ENCODE data around the gene CABLES2.

The CABLES2 gene

DNA sequence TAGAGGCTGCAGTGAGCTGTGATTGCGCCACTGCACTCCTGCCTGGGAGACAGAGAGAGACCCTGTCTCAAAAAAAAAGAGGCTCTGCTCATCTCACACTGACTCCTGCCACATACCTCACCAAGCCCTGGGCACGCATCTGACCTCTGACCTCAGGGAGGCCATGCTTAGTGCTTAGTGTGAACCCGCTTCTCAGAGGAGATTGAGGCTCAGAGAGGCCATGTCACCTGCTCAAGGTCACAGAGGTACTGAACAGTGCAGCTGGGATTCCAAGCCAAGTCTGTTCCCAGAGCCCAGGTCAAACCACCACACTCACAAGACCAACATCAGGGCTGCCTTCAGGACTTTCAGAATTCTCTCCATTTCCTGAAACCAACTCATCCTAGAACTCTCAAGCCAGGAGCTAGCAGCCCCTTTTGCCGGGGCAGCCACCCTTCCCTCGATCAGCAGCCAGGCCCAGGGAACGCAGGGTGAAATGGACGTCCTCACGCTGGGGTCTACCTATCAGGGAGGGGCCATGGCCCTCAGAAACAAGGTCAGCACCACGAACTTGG is 2.9 kb downstream of the CABLES2 start:
- DNase-seq = no peak

DNA sequence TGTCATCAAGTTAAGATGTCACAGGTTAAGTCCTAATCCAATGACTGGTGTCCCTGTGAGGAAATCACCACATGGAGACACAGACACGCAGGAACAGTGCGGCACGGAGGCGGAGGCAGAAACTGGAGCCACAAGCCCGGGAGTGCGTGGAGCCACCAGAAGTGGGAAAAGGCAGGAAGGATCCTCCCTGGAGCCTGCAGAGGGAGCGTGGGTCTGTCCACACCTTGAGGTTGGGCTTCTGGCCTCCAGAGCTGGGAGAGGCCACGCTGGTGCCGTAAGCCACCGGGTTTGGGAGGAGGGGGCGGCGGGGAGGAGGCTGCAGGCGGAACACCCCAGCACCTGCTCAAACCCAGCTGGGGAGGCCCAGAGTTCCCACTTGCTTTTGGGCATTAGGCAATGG is 3.8 kb downstream of the CABLES2 start:
- no peak for DNase-seq

DNA sequence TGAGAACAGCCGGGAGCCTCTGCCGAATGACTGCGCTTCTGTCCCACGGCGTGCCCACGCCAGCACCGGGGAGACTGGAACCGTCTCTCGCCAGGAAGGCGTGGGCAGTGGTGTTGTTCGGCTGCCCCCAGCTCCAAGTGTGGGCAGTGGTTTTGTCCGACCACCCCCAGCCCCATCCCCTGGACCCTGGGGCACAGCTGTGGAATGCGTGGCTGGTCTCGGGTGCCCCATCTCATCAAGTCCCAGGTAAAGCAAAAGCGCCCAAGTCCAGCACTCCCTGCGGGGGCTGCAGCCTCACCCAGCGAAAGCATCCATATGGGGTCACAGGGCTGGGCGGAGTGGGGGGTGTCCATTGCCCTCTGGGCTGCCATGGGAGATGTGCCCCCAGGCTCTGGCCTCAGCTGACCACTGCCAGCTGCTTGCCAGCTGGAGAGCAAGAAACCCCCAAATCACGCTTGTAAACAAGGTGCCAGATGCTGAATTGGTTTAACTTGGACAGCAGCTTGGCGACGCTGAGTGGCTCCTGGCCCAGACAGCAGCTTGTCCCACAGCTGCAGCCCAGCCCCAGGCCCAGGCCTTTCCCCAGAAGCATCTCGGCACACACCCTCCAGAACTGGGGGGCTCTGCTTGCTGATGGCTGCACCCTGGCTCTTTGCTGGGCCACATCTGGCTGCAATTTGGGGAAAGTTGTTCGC is 4.5 kb downstream of the CABLES2 start:
- no peak for DNase-seq

DNA sequence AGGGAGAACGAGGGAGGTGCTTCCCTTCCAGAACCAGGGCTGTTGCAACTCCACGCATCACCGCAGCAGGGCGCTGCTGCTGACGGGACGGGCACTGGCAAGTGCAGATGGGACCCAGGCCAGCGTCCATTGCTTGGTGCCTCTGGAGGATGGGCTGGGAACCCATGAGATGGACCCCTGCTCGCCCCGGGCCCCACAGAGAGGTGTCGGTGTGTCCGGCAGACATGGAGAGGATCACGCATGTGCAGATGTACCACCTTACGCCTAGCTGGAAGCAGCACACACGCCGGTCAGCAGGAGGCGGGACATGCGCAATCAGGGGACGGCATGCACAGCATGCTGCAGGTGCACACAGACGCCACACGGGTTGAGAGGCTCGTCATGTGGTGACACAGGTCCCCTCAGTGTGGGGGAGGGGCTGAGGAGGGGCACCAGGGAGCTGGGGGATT is 5.7 kb downstream of the CABLES2 start:
- DNase-seq = no peak

DNA sequence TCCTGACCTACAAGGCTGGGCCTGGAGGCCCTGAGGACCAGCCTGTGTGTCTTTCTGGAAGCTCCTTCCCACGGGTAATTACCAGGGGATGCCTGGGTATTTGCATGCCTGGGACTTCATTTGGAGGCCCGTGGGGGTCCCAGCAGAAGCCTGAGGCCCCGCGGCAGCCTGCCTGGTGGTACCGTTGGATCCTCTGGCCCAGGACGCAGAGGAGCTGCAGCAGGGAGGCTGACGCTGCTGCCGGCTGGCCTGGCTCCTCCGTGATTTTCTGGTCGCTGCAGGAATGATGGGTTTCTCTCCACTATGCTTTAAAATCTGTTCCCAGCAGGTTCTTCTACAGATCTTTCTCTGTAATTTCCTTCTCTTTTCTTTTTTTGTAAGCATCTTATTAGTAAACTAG is 6.5 kb downstream of the CABLES2 start:
- no peak for DNase-seq

DNA sequence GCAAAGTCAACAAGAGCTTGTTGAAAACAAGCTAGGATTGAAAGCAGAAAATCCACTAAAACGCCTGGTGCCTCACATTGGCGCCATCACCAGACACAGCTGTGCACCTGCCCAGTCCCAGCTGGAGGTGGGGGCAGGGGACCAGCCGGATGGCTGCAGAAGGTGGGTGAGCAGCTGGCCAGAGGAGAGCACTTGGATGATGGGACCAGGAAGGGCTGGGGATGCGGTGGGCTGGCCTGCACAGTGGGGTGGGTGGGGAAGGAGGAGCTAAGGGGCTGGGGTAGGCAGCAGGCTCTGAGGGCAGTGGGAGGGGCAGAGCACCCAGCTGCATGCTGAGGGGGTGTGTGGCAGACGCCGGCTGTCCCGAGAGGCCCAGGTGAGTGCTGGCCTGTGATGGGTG is 7.1 kb downstream of the CABLES2 start:
- DNase-seq = no peak

DNA sequence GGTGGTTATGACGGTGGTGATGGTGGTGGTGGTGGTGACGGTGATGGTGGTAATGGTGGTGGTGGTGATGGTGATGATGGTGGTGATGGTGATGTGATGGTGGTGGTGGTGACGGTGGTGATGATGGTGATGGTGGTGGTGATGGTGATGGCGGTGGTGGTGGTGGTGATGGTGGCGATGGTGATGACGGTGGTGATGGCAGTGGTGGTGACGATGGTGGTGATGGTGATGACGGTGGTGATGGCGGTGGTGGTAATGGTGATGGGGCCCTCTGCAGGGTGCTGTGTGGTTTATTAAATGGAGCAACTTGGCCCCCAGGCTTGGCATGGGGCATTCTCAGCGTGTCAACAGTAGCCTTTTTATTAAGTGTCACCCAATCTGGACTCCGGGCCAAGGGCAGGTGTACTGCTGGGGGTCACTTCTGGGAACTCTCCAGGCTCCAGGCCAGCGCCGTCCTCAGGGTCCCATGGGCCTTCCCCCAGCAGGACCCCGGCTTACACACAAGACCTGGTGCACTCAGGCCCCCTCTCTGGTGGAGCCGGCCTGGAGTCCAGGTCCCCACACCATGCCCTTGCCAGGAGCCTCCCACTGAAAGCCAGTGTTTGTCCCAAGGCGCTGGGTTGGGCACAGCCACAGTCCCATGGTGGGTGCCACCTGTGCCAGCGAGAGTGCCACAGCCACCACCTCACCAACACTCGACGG is 8.8 kb downstream of the CABLES2 start:
- DNase-seq = no peak

DNA sequence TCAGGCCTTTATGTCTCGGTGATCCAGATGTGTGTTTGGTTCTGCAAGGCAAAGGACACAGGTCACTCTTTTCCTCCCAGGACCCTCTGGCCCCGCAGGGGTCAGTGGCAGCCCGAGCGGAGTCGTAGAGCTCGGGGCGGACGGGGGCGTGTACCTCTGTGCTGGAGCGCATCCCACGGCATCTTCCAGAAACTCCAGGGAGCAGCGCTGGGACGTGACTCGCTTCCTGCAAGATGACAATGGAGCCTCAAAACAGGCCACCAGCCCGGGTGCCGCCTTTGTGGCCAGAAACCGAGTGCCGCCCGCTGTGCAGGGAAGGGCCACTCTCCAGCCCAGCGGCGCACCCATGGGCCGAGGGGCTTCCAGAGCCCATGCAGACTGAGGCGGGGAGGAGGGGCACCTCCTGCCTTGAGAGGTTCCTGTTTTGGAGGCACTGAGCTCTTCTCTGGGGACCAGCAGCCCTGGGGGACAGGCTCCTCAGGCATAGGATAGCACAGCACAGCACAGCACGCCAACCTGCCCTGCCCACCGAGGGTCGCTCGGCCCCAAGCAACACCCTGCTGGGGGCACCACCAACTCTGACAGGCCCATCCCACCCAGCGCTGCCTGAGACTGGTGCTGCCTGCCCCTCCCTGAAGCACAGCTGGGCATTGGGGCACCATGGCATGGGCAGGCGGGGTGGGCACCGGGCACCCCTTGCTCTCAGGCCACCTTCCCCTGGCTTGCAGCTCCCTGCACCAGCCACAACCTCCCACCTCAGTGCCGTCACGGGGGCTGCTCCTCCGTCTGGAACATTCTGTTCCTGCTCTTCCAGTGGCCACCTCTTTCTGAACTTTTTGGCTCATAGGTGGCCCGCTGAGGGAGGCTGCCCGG is 10.5 kb downstream of the CABLES2 start:
- no peak for DNase-seq

DNA sequence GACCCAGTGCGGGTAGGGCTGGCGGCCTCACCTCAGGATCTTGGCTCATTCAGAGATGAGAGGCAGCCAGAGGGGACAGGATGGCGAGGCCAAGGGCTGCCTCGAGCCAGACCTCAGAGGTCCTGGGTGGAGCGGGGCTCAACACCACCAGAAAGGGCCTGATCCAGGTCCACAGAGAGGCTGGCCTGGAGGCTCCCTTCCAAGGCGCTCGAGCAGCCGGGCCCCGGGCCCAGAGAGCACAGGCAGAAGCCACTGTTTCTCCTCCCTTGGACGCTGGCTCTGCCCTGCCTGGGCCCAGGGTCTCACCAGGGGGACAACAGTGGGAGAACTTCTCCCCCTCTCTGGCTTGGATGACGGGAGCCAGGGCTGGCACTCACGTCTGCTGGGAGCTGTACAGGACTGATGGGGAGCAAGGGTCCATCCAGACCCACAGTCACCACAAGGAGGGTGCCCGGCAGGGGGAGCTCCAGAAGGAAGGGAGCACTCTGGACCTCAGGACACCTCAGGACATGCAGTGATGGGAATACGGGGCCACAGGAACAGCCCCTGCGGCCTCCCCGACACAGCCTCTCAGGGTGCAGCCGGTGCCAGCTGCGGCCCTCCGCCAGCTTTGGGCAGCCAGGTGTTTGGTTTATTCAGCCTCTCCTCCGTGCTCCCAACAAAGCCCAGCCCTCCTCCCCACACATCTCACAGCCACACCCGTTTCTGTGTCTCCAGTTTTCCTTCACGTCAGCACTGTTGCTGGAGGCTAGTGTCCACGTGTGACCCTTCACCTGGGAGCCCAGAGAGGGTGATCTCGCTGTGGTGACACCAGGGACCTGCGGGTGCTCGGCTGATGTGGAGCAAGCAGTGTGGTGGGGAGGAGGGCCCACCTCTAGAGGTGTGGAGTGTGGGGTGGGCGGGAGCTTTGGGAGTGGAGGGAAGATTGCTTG is 11.5 kb downstream of the CABLES2 start:
- DNase-seq = no peak

DNA sequence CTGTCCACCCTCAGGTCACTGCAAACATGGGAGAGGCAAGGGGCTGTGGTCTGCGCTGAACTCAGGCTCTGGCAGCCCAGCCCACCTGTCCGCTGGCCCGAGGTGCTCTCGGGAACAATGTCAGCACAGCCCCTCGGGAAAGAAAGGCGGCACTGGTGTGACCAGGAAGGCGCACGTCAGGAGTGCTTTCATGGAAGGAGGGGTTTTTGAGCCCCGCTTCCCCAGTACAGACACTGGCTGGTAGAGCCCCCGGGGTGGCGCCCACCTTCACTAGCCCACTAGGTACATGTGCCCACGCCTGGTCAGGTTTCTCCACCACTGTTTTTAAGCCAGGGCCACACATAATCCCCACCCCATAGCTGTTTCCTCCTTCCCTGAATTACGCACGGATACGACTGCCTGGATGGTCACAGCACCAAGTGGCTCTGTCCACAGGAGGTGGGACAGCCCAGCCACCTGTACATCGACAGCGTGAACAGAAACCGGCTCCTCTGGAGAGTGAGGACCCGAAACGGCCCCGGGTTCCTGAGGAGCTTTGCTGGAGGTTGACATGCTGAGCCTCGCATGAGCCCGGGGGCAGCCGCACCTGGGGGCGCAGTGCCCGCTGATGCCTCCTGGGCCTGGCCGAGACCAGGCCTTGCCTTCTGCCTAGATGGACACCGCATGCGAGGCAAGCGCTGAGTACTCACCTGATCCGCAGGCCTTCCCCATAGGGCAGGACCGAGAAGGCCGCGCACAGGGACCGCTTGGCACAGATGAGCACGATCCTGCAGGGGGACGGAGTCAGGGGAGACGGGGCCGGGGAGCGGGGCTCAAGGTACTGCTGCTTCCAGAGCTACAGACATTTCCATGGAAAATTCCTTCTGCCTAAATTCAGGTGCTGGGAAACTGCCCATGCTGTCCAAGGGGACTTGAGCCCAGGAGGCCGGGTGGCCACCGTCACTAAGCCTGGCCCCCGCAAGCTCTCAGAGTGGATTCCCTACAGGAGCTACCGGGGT is 12.5 kb downstream of the CABLES2 start:
- no peak for DNase-seq

DNA sequence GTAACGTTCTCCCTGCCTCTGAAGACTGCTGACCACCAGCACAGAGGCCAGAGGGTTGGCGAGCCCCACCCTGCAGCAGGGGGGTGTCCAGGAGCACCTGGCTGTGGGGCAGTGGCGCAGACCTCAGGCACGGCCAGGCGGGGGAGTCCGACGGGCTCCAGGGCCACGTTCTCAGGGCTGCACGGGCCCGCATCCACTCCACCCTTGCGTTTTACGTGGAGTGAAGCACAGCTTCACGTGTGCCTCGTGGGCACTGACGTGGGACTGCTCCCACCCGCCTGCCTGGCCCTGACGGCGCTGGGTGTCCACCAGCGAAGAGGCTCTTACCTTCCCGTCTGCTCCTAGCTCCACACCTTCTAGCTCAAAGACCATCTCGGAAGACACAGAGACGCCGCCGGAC is 13.3 kb downstream of the CABLES2 start:
- DNase-seq = no peak

DNA sequence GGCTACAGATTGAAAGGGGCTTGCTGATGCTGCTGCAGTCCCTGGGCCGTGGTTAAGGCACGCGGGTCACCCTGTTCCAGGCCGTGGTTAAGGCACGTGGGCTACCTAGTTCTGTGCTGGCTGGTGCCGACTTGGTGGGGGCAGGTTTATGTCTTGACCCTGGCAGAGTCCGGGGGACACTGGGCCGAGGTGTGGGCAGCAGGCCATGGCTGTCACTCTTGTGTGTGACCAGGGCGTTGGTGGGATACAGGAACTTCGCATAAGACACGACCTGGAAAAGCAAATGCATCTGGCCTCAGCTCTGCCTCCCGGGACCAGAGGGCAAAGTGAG is 13.8 kb downstream of the CABLES2 start:
- DNase-seq = no peak

DNA sequence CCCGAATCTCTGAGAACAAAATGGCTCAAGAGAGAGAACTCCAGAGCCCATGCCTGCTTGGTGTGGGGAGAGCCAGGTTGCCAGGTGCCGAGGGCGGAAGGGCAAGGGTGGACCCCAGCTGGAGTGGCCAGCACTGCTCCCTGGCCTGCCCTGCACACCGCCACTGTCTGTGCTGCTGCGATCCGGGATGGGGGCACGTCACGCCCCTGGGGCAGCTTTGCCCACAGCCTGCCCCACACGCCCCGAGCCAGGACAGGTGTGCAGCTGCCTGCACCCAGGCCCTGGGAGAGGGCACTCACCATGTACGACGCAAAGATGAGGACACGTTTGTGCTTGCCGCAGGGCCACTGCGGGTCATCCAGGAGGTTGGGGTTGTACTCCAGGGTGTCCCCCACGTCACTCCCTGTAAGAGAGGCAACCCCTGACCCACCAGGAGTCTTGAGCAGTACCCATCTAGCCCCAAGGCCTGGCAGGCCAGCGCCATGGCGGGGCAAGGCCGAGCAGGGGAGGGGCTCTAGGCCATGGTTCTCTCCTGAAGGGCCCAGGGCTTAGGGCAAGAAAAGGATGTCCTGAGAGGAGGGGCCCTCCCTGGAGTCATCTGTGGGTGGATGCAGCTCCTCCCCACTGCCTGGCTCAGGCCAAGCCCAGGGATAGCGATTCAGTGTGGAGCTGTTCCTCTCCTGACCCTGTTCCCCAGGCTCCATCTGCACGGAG is 14.3 kb downstream of the CABLES2 start:
- no peak for DNase-seq

DNA sequence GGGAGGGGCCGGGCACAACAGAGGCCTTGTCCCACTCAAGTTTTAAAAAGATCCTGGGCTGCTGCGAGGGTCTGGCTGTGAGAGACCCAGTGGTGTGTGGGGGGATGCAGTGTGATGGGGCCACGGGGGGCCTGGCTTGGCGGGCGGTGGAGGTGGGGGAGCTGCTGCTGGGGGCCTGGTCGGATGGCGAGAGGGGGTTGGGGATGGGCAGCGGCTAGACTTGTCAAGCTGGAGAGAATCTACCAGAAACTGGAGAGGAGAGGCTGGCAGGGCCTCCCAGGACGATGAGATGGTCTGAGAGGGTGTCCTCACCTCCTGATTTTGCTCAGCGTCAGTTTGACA is 15.0 kb downstream of the CABLES2 start:
- no peak for DNase-seq

DNA sequence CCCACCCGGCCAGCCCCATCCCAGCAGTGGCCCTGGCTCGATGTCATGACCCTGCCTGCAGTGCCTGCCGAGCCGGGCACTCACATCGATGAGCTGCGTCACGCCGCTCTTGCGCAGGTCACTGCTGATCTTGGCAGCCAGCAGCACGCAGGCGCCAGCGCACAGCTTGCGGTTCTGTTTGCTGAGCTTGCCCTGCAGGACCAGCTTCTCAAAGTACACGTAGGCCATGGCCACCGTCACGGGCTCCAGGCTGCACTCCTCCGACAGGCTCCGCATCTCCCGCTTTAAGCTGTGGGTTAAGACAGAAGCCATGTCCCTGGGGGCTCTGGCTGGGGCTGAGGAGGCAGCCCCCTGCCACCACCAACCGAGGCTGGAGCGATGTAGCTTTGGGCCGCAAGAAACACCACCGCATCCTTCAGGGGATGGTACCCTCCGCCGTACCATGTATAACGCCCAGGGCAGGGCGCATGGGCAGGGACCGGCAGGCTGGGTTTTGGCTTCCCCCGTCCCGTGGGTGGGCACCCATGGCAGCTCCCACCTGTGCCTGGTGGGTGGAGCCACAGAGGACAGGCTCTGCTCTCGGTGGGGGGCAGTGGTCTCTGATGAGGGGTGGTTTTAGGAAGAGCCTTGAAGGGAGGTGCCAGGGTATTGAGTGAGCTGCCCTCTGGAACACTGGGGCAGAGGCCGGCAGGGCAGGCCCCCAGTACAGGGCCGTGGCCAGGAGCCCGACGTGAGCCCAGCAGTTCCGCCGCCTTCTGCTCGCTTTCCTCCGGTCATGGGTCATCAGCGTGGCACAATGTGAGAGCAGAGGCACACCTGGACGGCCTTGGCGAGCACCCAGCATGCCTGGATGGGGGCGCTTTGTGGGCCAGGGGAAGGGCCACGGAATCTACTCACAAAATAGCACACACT is 15.7 kb downstream of the CABLES2 start:
- no peak for DNase-seq

DNA sequence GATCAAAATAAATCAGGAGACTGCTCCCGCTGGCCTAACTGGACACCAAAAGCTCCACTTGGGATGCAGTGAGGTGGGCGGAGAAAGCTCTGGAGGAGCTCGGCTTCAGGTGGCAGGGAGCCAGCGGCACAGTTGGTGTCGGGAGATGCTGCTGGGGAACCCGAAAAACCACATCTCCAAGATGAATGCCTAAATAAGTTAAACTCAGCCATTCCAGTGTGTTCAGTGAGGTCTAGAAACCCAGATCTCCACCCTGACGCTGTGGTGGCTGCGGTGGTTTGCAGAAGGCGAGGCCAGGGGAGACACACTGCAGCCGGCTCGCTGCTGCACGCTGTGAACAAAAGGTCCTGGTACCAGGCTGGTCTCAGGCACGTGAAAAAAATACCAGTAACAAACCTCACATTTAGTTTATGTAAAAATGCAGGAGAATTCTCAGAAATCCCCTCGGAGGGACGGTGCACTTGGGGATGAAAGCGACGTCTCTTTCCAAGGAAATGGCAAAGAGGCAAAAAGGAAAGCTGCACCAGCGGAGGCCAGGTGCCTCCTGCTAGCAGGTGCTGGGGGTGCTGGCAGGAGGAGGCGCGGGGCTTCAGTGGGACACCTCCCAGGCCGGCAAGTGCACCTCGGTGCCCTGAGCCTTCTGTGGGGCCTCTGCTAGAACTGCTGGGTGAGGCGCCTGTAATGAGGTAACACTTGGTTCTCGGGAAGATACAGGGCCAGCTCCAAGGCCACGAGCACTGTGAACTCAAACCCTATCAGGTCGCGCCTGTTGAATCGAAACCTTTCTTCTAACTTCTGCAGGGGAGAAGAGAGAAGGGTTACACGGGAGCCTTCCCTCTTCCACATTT is 16.5 kb downstream of the CABLES2 start:
- DNase-seq = no peak

DNA sequence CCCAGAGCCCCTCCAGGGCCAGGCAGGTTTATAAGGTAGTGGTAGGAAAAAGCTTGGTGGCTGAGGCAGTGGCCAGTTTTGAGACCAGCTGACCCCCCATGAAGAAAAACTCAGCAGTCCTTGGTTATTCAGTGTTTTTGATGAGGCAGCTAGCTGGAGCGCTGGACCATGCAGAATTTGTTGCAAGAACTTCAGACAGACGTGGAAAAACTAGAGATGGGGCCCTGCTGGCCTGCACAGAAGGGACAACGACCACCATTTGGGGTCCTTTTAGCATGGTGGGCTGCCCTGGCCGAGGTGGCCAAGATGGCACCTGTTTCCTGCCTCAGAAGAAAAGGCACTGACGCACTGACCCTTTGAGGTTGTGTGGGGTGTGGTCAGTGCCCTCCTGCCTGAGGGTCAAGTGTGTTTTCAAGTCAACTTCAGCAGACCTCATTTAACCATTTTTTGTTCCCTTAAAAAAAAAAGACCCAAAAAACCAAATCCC is 17.4 kb downstream of the CABLES2 start:
- DNase-seq = no peak

Data from cortex of kidney (tissue), 1 donor.